C4-2B (cell line): ENCODE data around the gene DOCK9.

ENCODE experiments used
- H3K27ac ChIP-seq: fragments of 450-650 bp; 2 replicates; pipeline ENCODE4 v1.5.1; 2017
- ZFX ChIP-seq: fragments of 450-650 bp; IDR thresholded peaks from 2 replicates; pipeline ENCODE4 v1.6.1; 2017
- TF ChIP-seq, protein P1 (sequence below): fragments of 450-650 bp; conservative IDR thresholded peaks from 2 replicates; pipeline ENCODE4 v1.5.1; 2017; ENCODE audit warnings: mild to moderate bottlenecking

Gene DOCK9

DNA sequence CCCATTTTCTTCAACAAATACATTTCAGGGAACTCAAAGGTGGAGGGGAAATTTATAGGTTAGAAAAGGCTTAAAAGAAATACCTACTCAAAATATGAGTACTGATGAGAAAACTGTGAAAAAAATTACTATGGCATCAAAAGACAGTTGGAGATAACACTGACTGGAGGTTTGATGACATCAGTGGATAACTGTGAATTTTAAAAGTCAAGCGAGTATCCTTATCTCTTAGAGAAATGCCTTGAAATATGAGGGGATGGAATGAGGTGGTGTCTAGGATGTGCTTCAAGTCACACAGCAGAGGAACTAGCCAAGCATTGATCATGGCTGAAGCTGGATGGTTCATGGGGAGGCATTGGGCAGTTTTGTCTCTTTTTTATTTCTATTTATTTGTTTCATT lies 198.2 kb downstream of the DOCK9 start:
- no peak overlapping the region for H3K27ac ChIP-seq
- TF ChIP-seq, protein P1, sequence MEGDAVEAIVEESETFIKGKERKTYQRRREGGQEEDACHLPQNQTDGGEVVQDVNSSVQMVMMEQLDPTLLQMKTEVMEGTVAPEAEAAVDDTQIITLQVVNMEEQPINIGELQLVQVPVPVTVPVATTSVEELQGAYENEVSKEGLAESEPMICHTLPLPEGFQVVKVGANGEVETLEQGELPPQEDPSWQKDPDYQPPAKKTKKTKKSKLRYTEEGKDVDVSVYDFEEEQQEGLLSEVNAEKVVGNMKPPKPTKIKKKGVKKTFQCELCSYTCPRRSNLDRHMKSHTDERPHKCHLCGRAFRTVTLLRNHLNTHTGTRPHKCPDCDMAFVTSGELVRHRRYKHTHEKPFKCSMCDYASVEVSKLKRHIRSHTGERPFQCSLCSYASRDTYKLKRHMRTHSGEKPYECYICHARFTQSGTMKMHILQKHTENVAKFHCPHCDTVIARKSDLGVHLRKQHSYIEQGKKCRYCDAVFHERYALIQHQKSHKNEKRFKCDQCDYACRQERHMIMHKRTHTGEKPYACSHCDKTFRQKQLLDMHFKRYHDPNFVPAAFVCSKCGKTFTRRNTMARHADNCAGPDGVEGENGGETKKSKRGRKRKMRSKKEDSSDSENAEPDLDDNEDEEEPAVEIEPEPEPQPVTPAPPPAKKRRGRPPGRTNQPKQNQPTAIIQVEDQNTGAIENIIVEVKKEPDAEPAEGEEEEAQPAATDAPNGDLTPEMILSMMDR, result no peak
- TF ChIP-seq ZFX, result no peak

- H3K27ac ChIP-seq, result no peak overlapping the region
- no peak for TF ChIP-seq ZFX
- TF ChIP-seq, protein P1, result no peak
Observed at GRCh38 chr13:98778749-98779148, 199.1 kb downstream of the DOCK9 start.

DNA sequence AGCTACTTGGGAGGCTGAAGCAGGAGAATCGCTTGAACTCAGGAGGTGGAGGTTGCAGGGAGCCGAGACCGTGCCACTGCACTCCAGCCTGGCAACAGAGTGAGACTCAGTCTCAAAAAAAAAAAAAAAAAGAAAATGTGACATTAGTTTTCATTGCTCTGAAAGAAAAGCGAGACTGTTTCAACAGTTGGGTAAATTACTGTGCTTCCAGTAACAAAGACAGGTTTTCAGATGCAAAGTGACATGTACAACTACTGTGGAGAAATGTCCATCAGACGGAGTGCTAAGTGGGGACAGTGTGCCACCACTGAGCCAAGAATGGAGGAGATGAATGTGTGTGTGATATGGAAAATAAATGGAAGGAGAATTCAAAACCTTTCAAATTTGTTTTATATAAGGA lies 201.2 kb downstream of the DOCK9 start:
- H3K27ac ChIP-seq, result no peak overlapping the region
- no peak for TF ChIP-seq ZFX
- TF ChIP-seq, protein P1, result no peak

DNA sequence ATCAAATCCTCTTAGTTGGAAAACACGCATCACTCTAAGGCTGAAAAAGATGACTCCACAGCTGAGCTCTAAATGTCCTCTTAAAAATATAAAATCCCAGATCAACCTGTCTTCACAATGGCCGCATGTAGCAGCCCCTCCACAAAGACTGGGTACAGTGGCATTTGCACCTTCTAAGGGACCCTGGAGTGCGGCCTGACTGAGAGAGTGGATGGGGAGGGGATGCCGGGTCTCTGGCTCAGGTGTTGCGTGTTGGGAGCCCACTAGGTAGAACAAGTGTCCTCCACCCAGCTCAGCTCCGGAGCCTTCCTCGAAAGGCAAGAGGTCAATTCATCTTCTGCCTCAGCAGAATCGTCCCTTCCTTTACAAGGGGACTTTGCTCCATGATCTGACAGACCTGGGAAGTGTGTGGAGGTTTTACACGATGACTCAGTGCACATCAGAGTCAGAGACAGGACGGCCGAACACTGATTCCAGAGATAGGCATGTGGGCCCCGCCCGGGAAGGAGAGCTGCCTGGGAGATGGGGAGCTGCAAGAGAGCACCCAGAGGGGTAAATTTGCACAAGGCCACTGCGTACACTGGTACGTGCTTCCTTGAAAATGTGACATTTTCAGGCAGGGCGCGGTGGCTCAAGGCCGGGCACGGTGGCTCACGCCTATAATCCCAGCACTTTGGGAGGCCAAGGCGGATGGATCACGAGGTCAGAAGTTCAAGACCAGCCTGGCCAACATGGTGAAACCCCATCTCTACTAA lies 201.8 kb downstream of the DOCK9 start:
- no peak overlapping the region for H3K27ac ChIP-seq

DNA sequence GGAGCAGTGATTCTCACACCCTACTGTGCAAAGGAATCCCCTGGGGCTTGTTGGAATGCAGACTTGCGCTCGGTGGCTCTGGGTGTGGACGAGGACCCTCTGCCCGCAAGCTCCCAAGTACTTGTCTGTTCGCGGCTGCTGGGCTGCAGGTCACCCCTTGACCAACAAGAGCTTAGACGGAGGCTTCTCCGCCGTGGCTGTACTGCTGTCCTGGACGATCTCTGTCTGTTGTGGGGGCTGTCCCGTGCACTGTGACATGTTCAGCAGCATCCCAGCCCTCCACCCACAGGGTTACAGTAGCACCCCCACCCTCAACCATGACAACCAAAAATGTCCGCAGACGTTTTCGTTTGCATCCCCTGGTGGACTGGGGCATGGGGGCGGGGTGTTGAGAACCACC lies 202.5 kb downstream of the DOCK9 start:
- TF ChIP-seq, protein P1, result no peak
- TF ChIP-seq ZFX, result no peak
- H3K27ac ChIP-seq, result no peak overlapping the region

More for the DNA sequence above, 201.8 kb downstream of the DOCK9 start:
- TF ChIP-seq, protein P1, result no peak
- TF ChIP-seq ZFX, result no peak

DNA sequence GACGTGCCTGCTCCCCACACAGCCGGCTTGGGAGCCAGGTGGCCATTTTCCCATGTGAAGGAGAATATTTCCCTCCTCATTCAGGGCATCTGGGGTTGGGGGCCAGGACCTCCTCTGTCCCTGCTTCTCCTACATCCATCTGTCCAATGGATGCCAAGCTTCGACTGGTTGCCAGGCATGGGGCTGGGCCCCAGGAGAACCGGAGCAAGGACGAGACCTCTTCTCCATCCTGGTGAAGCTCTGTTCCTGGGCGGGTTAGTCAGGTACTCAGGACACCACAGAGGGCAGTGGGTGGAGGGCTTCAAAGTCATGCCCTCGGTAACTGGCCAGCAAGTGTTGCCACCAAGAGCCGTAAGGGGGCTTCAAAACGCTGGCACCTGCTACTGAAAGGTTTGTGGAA lies 203.1 kb downstream of the DOCK9 start:
- TF ChIP-seq, protein P1, result no peak
- TF ChIP-seq ZFX, result no peak
- no peak overlapping the region for H3K27ac ChIP-seq

DNA sequence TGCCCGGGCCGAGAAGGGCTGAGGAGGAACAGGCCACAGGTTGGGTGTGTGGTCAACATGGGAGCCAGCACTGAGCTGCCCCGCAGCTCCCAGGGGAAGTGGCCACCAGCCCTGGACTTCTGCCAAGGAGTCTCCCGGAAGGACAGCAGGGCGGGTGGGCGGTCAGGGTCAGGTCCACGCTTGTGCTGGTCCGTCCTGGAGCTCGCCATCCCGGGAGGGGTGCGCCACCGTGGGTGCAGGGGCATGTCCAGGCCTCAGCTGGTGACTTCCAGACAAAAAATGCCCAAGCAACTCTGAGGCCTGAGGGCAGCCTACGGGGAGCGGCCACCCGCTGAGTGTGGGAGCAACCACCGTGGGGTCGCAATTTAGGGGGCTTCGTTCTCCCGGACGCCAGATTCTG lies 203.9 kb downstream of the DOCK9 start:
- H3K27ac ChIP-seq, result no peak overlapping the region
- no peak for TF ChIP-seq ZFX
- TF ChIP-seq, protein P1, result no peak
